SKM-1 (cell line): ENCODE results near the gene NRIP3.

ENCODE experiments used
- DNase-seq: peaks from one replicate; lab custom pipeline; 2025; ENCODE audit not compliant: unreplicated experiment; lab: John Stamatoyannopoulos, UW

The NRIP3 gene

DNA sequence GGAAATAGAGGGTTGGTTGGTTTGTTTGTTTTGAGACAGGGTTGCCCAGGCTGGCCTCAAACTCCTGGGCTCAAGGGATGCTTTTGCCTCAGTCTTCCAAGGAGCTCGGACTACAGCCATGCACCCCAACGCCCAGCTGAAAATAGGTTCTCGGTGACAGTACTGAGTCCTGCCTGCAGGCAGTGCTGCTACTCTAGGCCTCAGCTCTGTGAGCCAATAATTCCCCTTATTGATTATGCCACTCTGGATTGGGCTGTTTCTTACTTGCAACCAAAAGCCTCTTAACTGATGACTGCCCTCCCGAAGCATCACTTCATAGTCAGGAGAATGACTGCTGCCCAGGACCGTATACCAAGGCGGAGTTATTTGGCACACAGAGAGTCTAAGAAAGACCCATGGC is 69.9 kb downstream of the NRIP3 start:
- DNase-seq: no peak

DNA sequence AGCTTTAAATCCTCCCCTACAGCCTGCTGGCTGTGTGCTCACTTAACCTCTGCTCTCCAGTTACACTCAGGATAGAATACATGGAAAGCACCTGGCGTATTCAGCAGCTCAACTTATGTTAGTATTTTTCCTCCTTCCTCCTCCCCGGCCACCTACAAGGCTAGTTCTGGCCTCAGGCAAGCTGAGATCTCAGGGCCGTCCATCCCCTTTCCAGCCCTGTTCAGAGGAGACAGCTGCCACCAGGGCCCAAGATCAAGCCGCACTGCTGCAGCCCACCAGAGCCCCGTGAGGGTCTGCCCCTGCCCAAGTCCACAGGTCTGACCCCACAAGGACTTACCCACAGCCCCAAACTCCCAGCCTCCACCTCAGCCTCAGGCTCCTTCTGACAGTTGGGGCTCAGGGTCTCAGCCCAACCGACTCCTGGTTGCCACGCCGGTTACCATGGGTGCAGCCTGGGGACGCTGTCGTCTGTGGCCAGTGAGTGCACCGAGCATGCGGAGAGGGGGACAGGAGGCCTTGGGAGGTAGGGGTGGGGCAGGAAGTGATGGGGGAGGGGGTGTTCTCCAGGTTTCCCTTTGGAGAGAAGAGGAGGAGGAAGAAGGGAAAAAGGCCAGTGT is 71.1 kb downstream of the NRIP3 start, which contains the start of gene C11orf16:
C11orf16 (minus strand) TSS at position 384 of the 617 bp plus-strand sequence. CDS start 639 bp downstream, outside the sequence.
- no peak for DNase-seq
